ENCODE results near the gene DIP2C.
"Not testable (repeated sequence)": the region's sequence is repeated elsewhere in the genome, so short reads cannot be mapped to it uniquely, and the experiment has no call there.

The DIP2C gene

DNA sequence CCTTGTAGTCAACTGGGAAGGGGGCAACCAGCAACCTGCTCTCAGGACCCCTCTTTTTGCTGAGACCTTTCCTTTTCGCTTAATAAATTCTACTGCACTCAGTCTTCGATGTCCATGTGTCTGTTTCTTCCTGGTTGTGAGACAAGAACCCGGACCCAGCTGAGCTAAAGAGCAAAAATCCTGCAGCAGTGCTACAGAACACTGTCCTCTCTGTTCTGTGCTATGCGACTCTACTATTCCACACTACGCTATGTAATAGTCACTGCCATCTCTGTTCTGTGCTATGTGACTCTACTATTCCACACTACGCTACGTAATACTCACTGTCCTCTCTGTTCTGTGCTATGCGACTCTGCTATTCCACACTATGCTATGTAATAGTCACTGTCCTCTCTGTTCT is 34.3 kb downstream of the DIP2C start:
- DNase-seq, result no peak

GRCh38 chr10:654647-654996 is 34.8 kb downstream of the DIP2C start:
- DNase-seq, result no peak

- no peak for DNase-seq
These were observed 35.3 kb downstream of the DIP2C start for GRCh38 chr10:653991-654646.

DNA sequence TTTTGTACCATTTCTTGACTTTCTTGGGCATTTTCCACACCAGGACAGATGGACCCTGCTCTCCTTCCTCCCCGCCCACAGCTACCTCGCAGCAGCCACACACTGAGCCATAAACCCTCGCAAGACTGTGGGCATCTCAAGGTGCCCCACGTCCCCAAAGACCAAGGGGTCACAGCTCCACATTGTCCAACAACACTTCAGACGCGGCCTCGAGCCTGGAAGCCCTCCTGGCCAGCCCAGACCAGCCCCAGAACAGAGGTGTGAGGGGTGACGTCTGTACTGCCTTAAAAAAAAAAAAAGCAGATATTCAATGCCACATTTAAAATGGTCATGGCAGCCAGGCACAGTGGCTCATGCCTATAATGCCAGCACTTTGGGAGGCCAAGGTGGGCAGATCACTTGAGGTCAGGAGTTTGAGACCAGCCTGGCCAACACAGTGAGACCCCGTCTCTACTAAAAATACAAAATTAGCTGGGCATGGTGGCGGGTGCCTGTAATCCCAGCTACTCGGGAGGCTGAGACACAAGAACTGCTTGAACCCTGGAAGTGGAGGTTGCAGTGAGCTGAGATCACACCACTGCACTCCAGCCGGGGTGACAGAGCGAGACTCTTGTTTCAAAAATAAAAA is 36.5 kb downstream of the DIP2C start:
- DNase-seq, result not testable (repeated sequence)

DNA sequence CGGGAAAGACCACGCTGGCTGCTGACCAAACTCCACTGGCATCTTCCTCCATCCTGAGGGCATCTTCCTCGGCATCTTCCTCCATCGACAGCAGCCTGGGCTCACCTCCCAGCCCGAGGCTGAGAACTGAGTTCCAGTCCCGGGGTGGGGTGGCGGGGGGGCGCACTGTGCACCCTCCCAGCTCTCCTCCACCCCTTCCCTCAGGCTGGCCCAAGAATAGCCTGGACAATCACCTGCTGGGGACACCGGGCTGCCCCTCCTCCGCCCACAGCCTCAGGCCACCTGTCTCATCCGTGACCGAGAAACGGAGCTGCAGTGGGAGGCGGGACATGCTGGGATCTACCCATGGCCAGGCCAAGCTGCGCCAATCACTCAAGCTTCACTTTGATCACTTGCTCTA is 37.2 kb downstream of the DIP2C start:
- DNase-seq, result no peak

- no peak for DNase-seq
These were observed 37.8 kb downstream of the DIP2C start for GRCh38 chr10:651692-652091.

DNA sequence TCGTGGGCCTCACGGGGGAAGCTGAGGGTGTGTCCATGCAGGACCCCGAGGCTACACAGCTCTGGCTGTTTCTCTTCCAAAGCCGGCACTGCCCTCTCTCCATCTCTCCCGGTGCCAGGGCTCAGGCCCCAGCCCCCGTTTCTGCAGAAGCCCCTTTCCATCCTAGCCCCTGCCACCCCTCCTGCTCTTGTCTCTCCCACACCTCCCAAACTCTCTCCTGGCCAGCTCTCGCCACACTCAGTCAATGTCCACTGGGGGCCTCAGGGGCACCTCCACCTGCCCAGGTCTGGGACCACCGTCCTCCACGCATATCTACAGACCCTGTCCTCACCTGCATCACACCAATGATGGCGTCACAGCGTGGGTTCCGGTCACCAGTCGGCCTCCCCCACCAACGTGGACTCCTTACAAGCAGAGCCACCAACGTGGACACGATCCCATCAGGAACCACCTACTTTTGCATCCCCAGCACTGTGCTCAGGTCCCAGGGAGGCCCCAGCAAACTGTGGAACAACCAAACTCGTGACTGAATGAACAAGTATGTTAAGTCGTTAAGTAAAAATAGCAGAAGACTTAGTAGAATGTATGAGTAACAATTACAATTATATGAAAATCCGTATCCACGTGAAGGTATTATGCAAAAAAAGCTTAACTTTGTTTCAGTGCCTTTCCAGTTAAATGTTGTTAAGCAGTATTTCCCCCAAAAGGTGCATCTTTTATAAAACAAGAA is 38.4 kb downstream of the DIP2C start:
- DNase-seq, result no peak

- no peak for DNase-seq
These were observed 39.0 kb downstream of the DIP2C start for GRCh38 chr10:650441-650851.

GRCh38 chr10:649798-650440 is 39.5 kb downstream of the DIP2C start:
- DNase-seq, result no peak

- no peak for DNase-seq
These were observed 40.0 kb downstream of the DIP2C start for GRCh38 chr10:649445-649797.

DNA sequence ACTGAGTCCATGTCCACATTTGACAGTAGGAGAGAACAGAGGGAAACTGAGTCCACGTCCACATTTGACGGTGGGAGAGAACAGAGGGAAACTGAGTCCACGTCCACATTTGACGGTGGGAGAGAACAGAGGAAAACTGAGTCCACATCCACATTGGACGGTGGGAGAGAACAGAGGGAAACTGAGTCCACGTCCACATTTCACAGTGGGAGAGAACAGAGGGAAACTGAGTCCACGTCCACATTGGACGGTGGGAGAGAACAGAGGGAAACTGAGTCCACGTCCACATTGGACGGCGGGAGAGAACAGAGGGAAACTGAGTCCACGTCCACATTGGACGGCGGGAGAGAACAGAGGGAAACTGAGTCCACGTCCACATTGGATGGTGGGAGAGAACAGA is 42.4 kb downstream of the DIP2C start:
- DNase-seq, result not testable (repeated sequence)

- no peak for DNase-seq
These were observed 43.3 kb downstream of the DIP2C start for GRCh38 chr10:646118-646524.

DNA sequence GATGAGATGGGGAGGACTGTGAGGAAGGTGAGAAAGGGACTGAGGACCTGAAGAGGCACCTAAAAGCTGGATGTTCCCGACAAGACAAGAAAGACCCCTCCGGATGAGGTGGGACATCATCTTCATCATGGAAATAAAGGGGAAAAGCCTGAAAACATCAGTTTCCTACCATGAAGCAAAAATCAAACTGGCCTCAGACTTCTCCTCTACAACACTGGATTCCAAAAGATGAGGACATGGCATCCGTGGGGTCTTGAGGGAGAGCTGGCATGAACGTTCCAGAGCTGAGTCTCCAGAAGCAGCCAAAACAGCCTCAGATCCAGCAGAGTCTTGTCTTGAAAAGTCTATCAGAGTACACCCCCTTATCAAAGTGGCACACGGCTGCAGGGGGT is 44.5 kb downstream of the DIP2C start:
- DNase-seq, result no peak

DNA sequence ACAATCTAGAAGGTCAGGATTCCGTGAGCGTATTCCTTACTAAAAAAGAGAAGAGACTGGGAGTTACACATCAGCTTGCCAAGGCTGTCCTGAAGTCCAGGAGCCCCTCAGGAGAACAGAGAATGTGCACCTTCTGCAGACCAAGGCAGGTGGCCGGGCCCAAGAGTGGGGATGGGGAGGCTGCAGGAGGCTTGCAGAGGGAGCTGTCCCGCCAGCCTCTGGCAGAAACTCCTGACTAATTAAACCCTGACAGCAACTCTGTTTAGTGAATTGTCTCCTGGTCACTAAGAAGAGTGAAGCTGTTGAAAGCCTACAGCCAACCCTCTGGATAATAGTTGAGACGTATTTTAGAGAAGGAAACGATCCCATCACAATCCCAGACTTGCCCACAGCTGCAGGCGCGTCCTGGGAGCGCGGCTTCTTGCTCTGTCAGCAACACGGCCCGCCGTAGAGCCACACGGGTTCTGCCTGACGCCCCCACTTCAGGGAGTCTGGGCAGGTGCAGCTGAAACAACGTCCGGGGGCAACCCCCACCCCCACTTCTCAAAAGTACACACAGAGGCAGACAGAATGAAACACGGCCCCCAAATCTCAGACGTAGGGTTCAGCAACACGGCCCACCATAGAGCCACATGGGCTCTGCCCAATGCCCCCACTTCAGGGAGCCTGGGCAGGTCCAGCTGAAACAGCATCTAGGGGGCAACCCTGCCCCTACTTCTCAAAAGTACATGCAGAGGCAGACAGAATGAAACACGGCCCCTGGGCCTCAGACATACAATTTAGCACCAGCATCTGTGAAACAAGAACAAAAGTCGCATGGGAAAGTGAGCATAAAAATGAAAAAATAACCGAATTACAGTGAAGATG is 45.2 kb downstream of the DIP2C start:
- no peak for DNase-seq

GRCh38 chr10:642186-642890 is 47.1 kb downstream of the DIP2C start:
- no peak for DNase-seq

DNA sequence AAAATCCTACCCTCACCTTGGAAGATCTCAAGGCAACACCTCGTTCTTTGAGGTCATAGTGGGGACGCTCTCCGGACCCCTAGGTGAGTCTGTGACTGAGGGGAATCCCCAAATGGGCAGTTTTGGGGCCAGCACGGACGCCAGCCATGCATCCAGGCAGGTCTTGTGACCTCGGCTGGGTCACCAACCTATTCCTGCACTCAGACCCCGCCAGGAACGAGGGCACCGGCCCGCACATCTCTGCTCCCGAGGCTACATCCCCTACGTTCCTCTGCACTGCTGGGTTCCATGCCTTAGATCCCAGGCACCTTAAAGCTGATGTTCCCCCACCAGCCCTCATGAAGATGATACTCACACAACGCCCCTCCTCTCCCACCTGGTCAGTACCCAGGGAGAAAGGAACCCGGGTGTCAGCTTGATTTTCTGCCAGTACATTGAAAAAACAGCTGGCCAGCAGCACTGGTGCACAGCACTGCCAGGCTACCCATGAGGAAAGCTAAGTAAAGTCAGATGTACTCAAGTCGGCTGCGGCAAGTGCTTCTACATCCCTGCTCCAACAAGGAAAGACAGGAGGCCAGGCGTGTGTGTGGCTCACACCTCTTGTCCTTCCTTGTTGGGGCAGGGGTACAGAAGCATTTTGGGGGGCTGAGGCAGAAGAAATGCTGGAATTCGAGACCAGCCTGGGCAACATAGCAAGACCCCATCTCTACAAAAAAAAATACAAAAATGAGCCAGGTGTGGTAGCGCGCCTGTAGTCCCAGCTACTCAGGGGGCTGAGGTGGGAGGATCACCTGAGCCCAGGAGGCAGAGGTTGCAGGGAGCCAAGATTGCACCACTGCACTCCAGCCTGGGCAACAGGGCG is 48.1 kb downstream of the DIP2C start:
- no peak for DNase-seq

- DNase-seq, result no peak
These were observed 48.8 kb downstream of the DIP2C start for GRCh38 chr10:640673-641045.

- no peak for DNase-seq
These were observed 49.5 kb downstream of the DIP2C start for GRCh38 chr10:639751-640672.

DNA sequence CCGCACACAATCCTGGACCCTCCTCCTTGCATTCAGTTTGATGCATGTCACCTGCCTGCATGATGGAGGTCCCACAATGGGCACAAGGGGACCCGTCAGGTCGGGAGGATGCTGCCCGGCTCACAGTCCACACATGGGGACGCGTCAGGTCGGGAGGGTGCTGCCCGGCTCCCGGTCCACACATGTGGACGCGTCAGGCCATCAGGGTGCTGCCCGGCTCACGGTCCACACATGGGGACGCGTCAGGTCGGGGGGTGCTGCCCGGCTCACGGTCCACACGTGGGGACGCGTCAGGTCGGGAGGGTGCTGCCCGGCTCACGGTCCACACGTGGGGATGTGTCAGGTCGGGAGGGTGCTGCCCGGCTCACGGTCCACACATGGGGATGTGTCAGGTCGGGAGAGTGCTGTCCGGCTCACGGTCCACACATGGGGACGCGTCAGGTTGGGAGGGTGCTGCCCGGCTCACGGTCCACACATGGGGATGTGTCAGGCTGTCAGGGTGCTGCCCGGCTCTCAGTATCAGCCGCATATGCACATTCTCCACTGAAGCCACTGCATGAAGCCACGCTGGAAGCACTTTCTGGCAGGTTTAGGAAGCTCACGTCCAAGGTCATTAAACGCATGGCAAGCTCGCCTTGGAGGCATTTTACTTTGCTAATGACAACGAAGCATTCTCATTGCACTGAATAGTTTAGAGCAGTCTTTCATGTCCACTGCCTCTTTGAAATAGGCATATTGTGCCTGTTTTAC is 50.3 kb downstream of the DIP2C start:
- DNase-seq, result no peak

Data from activated CD4-positive, CD25-positive, alpha-beta regulatory T cell treated with anti-CD3 and anti-CD28 coated beads, Interleukin-2, amount 50 U/mL, for 72 hours (primary cell).